ENCODE data around the gene JAKMIP1.
"Not testable (repeated sequence)": the region's sequence is repeated elsewhere in the genome, so short reads cannot be mapped to it uniquely, and the experiment has no call there.

The JAKMIP1 gene

GRCh38 chr4:6010789-6011188, 189.6 kb downstream of the JAKMIP1 start:
- no peaks in the 10 kb centered on the region for H3K79me2 ChIP-seq
- no peaks in the 10 kb centered on the region for H3K36me3 ChIP-seq (ENCODE audit: control insufficient read depth, insufficient read depth, low read length)
- H2AFZ ChIP-seq, result no peak overlapping the region
- no peak overlapping the region for H3K4me3 ChIP-seq (ENCODE audit: low read depth, low read length)
- TF ChIP-seq CTCF (IDR thresholded peaks at IDR 0.05), result no peak
- H3K27ac ChIP-seq, result no peak overlapping the region
- no peaks in the 10 kb centered on the region for H3K9me3 ChIP-seq (ENCODE audit: control insufficient read depth, low read length)
- H3K27me3 ChIP-seq (ENCODE audit: control insufficient read depth, insufficient read depth, low read length), result no peaks in the 10 kb centered on the region
- H3K4me1 ChIP-seq, result no peaks in the 10 kb centered on the region
- H3K4me2 ChIP-seq (ENCODE audit: low read length), result no peak overlapping the region
- no peak overlapping the region for H3K9ac ChIP-seq

- Histone ChIP-seq H3K27me3 (ENCODE audit: control insufficient read depth, insufficient read depth, low read length) (no peaks in the 10 kb centered on the region), H3K27ac (no peak overlapping the region), H3K4me1 (no peaks in the 10 kb centered on the region), H2AFZ (no peak overlapping the region), H3K4me2 (ENCODE audit: low read length) (no peak overlapping the region), H3K79me2 (no peaks in the 10 kb centered on the region), H3K4me3 (ENCODE audit: low read depth, low read length) (no peak overlapping the region), H3K36me3 (ENCODE audit: control insufficient read depth, insufficient read depth, low read length) (no peaks in the 10 kb centered on the region), H3K9ac (no peak overlapping the region), H3K9me3 (ENCODE audit: control insufficient read depth, low read length) (no peaks in the 10 kb centered on the region)
- no peak for TF ChIP-seq CTCF (IDR thresholded peaks at IDR 0.05)
Measured at GRCh38 chr4:6009452-6009851, 190.9 kb downstream of the JAKMIP1 start.

- Histone ChIP-seq H3K9ac (no peak overlapping the region), H2AFZ (no peak overlapping the region), H3K4me1 (no peaks in the 10 kb centered on the region), H3K4me2 (ENCODE audit: low read length) (no peak overlapping the region), H3K27ac (no peak overlapping the region), H3K4me3 (ENCODE audit: low read depth, low read length) (no peak overlapping the region), H3K36me3 (ENCODE audit: control insufficient read depth, insufficient read depth, low read length) (no peaks in the 10 kb centered on the region), H3K9me3 (ENCODE audit: control insufficient read depth, low read length) (no peaks in the 10 kb centered on the region), H3K79me2 (no peaks in the 10 kb centered on the region), H3K27me3 (ENCODE audit: control insufficient read depth, insufficient read depth, low read length) (no peaks in the 10 kb centered on the region)
- TF ChIP-seq CTCF (IDR thresholded peaks at IDR 0.05), result no peak
Measured at GRCh38 chr4:6008766-6009385, 191.5 kb downstream of the JAKMIP1 start.

- no peak overlapping the region for H2AFZ ChIP-seq
- H3K4me2 ChIP-seq (ENCODE audit: low read length), result no peak overlapping the region
- TF ChIP-seq CTCF (IDR thresholded peaks at IDR 0.05), result no peak
- H3K27me3 ChIP-seq (ENCODE audit: control insufficient read depth, insufficient read depth, low read length), result no peaks in the 10 kb centered on the region
- no peak overlapping the region for H3K27ac ChIP-seq
- H3K9me3 ChIP-seq (ENCODE audit: control insufficient read depth, low read length), result no peaks in the 10 kb centered on the region
- H3K4me1 ChIP-seq, result no peaks in the 10 kb centered on the region
- H3K36me3 ChIP-seq (ENCODE audit: control insufficient read depth, insufficient read depth, low read length), result no peaks in the 10 kb centered on the region
- no peak overlapping the region for H3K9ac ChIP-seq
- H3K79me2 ChIP-seq, result no peaks in the 10 kb centered on the region
- no peak overlapping the region for H3K4me3 ChIP-seq (ENCODE audit: low read depth, low read length)
Measured at GRCh38 chr4:6008092-6008551, 192.2 kb downstream of the JAKMIP1 start.

GRCh38 chr4:6005175-6005574, 195.2 kb downstream of the JAKMIP1 start:
- H3K27me3 ChIP-seq (ENCODE audit: control insufficient read depth, insufficient read depth, low read length), result no peaks in the 10 kb centered on the region
- no peak overlapping the region for H3K4me3 ChIP-seq (ENCODE audit: low read depth, low read length)
- TF ChIP-seq CTCF (IDR thresholded peaks at IDR 0.05), result no peak

GRCh38 chr4:6003485-6003884, 196.9 kb downstream of the JAKMIP1 start:
- H3K9me3 ChIP-seq (ENCODE audit: control insufficient read depth, low read length); H3K4me1 ChIP-seq; H3K4me3 ChIP-seq (ENCODE audit: low read depth, low read length); H3K4me2 ChIP-seq (ENCODE audit: low read length); H3K36me3 ChIP-seq (ENCODE audit: control insufficient read depth, insufficient read depth, low read length); H3K27ac ChIP-seq; H3K27me3 ChIP-seq (ENCODE audit: control insufficient read depth, insufficient read depth, low read length); H2AFZ ChIP-seq; H3K9ac ChIP-seq; H3K79me2 ChIP-seq: not testable (repeated sequence)

More at GRCh38 chr4:6005175-6005574, 195.2 kb downstream of the JAKMIP1 start:
- H3K79me2 ChIP-seq, result no peaks in the 10 kb centered on the region
- no peaks in the 10 kb centered on the region for H3K36me3 ChIP-seq (ENCODE audit: control insufficient read depth, insufficient read depth, low read length)
- H3K4me1 ChIP-seq, result no peaks in the 10 kb centered on the region
- H3K4me2 ChIP-seq (ENCODE audit: low read length), result no peak overlapping the region
- H3K9me3 ChIP-seq (ENCODE audit: control insufficient read depth, low read length), result no peaks in the 10 kb centered on the region
- H2AFZ ChIP-seq, result no peak overlapping the region
- no peak overlapping the region for H3K27ac ChIP-seq
- no peak overlapping the region for H3K9ac ChIP-seq

Data from parathyroid adenoma (tissue), 2 donors.